RPMI8226 (cell line): Measurements from ENCODE around the gene BCLAF1.
"Not testable (repeated sequence)": the region's sequence is repeated elsewhere in the genome, so short reads cannot be mapped to it uniquely, and the experiment has no call there.

Experiments used
- DNase-seq: peaks from one replicate; pipeline ENCODE4 v3.0.0-alpha.2; 2015

The BCLAF1 gene

DNA sequence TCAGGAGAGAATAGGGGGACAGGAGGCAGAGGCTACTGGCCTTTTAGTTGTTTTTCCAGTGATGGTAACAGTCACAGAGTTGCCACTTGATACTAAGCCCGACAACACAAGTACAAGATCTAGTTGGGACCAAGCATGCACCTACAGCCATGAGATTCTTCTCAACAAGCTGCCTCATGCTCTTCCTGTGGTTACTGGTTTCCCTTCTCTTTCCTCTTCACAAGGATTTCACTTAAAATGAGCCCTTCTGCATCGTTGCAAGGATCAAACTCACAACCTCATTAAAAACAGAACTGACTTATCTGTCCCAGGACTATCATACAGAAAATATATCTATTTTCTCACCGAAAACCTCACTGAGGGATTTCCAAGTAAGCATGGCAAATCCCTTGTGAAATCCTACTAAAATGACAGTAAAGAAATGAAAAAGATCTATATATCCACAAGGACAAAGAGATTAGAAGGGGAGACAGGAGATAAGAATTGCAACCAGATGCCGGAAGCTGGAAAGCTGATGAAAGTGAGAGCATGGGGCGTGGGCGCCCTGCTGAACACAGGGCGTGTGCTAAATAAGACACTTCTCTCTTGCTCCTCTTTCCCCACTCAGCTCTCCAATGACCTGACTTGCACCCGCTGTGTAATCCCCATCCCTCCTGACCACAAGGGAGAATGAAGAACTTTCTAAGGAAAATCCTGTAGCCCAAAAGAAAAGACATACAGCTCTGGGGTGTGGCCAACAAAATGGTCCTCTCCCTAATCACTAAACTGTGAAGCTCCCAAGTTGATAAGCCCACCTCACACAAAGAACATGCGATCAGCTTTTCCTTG lies 53.0 kb downstream of the BCLAF1 start:
- DNase-seq: no peak

DNA sequence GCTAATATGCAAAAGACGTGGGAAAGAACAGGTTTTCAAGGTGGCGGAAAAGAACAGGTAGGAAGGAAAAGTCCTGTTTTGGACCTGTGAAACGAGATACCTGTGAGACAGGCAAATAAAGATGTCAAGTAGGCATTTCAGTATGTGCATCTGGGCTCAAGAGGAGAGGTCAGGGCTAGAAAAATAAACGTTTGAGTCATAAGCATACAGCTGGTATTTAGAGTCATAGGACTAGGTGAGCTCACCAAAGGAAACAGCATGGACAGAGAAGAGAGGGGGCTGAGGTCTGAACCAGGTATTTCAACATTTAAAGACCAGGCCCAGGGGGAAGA lies 54.4 kb downstream of the BCLAF1 start:
- no peak for DNase-seq

DNA sequence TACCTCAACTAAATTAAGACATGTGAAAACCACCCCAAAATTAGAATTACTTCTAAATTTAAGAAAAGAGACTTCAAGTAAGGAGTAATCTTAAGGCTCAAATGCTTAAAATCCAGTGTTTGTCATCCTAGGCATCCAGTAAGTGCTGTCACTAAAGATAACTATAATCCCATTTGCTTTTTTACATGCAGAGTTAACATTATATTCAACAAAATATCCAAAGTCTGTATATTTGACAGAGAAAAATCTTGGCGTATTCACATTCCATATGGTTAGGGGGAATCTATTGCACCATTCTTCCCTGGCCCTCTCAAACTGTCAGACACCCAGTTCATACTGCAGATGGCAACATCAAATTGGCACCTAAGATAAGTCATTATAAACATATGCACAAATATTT lies 56.9 kb downstream of the BCLAF1 start:
- DNase-seq: no peak

DNA sequence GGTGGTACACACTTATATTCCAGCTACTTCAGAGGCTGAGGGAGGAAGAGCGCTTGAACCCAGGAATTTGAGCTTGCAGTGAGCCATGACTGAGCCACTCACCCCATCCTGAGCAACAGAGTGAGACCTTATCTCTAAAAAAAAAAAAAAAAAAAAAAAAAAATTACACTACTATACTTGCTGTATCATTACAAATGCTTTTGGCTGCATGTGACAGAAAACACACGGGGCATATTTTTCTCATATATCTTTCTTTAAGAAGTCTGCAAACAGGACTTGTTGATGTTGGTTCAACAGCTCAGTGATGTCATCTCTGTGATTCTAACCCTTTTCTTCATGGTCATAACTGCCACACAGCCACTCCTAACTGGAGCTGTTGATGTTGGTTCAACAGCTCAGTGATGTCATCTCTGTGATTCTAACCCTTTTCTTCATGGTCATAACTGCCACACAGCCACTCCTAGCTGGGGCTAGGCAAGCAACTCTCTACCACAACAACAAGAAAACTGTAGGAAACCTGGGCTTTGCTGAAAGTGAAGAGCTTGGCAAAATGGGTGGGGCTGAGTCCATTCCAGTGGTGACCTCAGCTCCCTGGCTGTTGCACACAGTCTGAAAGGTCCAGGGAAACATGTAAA lies 59.3 kb downstream of the BCLAF1 start:
- no peak for DNase-seq

DNA sequence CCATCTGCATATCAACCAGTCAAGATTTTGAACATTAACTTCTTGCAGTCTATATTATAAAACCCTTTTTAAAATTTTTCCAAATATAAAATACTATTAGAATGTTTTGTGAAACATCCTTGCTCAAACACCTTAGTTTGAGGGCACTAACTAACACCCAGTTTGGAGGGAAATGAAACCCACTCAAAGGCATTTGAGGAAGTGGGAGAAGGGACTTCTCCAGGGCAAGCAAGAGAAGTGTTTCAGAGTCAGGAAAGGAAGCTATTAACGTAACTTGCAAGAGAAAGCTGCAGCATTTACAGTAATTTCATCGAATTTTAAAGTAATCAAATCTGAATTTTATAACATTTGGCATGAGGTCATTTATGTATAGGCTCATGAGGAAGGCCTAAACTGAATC lies 60.8 kb downstream of the BCLAF1 start:
- DNase-seq: no peak

DNA sequence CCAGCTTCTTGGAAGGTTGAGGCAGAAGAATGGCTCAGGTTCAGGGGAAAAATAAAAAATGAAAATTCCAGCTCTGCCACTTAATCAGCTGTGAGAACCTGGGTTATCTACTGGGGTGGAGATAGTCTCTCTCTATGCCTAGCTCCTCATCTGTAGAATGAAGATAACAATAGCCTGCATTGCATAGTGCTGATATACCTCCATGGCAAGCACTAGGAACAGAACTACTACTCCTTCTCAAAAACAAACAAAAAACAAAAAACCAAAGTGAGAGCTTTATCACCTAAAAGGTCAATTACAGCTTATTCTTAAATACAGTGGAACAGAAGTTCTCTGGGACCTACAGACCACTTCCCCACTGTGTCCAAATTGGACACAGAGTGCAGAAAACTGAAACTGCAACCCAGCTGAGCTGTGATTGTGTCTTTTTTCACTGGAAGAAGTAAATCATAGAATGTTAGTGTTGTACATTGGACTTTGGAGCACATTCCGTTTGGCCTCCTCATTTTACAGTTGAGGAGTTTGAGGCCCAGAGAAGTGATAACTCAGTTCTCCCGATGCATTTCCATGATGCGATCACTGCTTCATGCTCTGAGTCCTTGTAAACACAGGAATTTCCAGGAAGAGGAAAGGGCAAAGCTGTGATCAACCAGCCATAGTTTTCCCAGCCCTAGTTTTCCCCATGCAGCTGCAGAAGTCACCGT lies 62.8 kb downstream of the BCLAF1 start:
- no peak for DNase-seq

DNA sequence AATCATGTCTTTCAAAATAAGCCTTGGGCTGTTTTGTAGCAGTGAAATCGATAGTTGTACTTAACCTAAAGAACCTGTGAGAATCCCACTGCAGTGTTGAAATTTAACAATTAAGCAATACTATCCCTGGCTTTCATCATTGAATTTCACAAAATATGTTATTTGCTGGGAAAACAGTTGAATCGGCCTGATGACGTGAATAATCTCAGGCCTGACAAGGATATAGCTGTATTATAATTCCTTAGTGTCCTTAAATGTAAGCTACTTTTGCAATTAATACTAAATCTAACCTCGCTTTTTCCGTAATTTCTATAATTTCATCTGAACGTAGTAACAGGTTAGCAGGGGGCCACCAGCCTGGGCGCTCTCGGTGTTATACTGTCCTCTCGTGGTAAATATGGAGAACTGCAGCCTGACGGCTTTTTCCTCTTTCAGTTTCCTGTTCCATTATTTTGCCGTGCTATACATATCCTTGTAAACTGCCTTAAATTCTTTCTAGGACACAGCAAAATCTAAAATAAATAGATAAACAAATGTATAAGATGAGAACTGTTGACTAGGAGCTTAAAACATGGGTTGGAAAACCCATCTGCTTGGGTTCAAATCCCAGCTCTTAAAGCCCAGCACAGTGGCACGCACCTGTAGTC lies 63.5 kb downstream of the BCLAF1 start:
- peak; percentile 40 for DNase-seq

DNA sequence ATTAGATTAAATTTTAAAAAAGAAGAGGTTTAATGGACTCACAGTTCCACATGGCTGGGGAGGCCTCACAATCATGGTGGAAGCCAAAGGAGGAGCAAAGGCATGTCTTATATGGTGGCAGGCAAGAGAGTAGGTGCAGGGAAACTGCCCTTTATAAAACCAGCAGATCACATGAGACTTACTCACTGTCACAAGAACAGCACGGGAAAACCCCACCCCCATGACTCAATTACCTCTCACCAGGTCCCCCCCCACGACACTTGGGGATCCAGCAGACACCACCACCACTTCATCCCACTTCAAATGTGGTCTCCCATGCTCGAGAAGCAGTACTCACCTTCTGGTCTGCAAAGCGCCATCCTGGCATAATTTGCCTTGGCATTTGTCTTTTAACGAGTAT lies 64.2 kb downstream of the BCLAF1 start:
- DNase-seq: no peak

DNA sequence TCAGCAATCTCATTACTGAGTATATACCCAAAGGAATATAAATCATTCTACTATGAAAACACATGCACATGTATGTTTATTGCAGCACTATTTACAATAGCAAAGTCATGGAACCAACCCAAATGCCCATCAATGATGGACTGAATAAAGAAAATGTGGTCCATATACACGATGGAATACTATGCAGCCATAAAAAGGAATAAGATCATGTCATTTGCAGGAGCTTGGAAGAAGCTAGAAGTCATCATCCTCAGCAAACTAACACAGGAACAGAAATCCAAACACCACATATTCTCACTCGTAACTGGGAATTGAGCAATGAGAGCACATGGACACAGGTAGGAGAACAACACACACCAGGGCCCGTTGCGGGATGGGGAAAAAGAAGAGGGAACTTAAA lies 64.7 kb downstream of the BCLAF1 start:
- not testable (repeated sequence) for DNase-seq

DNA sequence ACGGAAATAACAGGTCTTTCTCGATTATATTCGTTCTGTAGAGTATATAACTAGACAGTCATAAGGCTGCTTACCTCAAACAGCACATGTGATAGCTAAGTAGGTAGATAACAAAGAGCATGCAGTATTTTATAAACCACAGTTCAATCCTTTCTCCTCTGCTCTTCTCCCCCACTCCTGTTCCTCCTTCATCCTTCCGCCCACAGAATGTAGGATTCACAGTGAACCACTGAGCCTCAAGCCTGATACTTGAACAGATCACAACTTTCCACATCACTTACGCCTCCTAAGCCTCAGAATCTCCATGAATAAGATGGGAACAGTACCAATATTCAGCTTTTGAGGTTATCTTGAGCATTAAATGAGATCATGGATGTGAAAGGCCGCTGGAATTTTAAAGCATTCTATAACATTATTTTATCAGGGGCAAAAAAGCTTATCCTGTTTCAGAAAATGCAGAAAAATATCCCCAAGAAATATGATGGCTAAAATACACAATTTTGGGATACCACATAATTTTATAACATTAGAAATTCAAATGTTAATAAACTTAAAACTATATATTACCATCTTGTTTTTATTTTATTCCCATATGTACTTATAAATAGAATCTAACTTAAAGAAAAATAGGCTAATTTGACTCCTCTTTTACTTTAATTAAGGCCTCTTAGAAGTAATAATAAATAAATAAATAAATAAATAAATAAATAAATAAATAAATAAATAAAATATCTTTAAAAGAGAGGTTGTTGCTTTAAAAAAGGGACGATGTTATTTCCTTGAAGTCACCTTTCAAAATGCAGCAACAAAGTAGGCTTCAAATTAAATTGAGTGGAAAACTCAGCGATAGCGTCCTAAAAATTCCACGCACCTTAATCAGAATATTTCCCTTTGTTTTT lies 72.9 kb downstream of the BCLAF1 start:
- DNase-seq: no peak

DNA sequence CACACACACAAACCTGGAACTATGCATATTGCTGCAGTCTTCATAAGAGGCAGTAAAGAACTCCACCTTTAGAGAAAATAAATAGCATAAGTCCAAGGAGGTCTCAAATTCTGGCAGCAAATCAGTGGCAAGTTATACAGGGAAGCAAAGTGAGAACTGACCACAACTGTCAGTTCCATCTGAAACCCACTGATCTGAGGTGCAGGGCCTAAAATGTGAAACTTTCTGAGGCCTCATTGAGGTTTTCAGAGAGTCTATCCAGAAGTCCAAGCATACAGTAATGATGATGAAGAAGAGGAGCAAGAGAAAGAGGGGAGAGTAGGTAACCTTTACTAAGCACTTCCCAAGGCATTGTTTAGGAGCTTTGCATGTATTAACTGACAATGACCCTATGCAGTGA lies 75.8 kb downstream of the BCLAF1 start:
- DNase-seq: no peak

DNA sequence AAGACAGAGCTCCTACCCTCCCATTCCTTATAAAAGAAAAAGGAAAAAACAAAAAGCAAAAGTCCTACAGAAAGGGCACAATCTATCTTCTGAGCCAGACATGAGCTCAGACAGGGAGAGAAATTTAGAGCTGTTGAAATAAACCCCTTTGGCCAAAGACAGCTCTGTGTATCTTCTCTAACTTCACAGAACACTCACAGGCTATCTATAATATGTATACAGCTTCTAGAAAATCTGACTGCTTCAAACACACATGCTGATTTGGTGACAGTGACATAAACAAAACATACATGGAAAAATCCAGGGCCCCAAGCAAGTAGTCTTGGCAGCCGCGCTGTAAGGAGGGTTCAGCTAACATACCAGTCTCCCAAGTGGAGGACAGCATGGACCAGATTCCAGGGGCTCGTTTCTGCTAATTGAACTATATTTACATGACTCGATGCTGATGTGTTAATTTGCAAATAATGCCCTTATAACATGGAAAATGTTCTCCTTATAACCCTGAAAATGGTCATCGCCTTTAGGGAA lies 76.6 kb downstream of the BCLAF1 start:
- no peak for DNase-seq

DNA sequence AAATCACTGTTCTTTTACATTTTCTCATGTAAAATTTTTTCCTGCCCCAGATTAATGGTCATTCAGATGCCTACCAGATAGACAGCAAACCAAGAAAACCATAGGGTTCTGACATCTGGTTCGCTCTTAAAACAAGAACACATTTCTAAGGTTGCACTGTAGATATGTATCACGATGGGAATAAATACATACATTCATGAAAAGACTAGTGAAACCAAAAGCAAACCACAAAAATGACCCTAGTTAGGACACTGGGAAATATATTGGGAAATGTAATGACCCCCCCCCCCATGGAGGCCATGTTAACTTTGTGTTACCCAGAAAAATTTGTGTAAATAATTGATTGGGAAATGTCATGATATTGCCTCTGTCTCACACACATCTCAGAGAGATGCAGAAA lies 77.0 kb downstream of the BCLAF1 start:
- no peak for DNase-seq

DNA sequence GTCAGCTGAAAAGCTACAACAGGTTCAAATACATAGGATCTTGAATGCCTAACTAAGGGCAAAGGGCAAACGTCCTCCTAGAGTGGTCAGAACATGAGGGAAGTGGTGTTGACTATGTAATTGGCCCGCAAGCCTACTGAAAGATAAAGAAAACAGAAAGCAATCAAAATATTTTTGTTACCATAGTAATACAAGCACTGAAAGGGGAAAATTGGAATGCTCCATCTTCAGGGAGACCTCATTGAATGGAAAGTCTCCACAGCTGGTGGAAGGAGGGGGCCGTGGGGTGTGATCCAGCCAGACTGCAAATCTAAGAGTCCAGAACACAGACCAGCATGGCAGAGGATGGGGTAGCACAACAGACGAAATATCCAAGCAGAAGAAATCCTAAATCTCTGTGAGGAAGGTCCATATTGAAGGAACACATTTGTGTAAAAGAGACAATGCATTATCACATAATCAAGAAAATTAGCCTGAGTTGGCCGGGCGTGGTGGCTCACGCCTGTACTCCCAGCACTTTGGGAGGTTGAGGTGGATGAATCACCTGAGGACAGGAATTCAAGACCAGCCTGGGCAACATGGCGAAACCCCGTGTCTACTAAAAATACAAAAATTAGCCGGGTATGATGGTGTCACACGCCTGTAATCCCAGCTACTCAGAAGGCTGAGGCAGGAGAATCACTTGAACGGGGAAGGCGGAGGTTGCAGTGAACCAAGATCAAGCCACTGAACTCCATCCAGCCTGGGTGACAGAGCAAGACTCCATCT lies 79.1 kb downstream of the BCLAF1 start:
- DNase-seq: no peak

DNA sequence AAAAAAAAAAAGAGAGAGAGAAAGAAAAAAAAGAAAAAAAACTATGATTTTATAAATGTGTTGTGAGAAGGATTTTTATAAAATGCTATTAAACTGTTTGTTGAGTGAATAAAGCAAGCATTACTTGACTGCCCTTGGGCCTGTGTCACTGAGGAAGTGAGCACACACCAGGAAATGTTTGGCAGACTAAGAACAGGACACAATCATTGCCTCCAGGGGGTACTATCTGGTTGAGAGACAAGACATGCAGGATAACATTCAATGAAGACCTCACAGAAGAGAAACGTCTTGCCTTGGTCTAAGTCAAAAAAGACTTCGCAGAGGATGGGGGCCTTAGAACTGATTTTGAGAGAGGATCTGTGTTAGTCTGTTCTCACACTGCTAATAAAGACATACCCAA lies 80.2 kb downstream of the BCLAF1 start:
- no peak for DNase-seq

DNA sequence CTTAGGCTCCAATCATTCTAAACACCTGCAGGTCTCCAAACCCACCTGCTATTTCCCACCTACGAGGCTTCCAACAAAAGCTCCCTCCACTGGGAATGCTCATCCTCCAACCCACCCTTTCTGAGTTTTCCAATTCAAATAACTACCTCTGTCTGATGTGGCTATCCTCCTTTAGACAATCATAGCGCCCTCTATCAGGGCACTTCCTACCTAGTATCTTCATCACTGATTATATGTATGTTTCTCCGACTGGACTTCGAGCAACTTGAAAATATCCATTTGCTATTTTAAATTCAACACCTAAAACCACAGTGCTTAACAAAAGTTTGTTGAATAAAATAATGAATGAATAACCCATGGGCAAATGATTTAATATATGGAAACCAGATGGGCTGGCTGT lies 80.9 kb downstream of the BCLAF1 start:
- DNase-seq: no peak
